ENCODE measurements around the gene MAPK10. TPM values are rescaled to one million over a fixed set of nuclear protein-coding genes. Genes with fewer than 3 reads are reported as not detected.

Gene MAPK10
- total RNA-seq, 4 donors from 2014 or later, result 4.1 to 50.0 (median 9.4) TPM

DNA sequence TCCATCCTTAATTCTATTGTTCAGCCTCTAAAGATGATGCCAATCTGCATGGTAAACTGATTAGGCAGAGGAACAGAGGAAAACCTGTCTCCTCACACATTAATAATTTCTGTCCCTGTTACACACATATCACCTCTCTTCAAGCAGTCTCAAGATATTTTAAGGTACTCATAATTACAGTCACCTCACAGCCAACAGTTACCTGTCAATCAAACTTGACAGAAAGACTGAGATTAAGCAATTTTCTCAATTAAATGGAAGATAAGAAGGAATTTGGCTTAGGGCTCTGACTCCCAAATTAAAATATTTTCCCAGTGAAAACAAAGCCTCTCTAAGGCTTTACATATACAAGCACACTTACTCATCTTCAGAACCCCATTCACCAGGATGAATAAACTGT is 85.2 kb downstream of the MAPK10 start:
- in situ Hi-C loops (cut with MboI; ENCODE audit: low pct_ligation_motif_present in 1 of 4, low pct_unique_long_range_greater_than_20kb in 1 of 4, low sequenced_read_pairs in 3 of 4) (no loop called here), intact Hi-C loops (cut with DNase I; ENCODE audit: low total_unique reads) (no loop called here)
- no peaks in the 10 kb centered on the region for H3K9me3 ChIP-seq
- no peak for DNase-seq
- no peaks in the 10 kb centered on the region for H3K36me3 ChIP-seq
- no peak for TF ChIP-seq POLR2A (IDR thresholded peaks at IDR 0.05)
- TF ChIP-seq CTCF (IDR thresholded peaks at IDR 0.05), result no peak
- TF ChIP-seq EP300 (IDR thresholded peaks at IDR 0.05; ENCODE audit: low read depth), result no peak
- TF ChIP-seq POLR2AphosphoS5 (IDR thresholded peaks at IDR 0.05), result no peak
- H3K4me3 ChIP-seq, result no peak overlapping the region
- no peaks in the 10 kb centered on the region for H3K4me1 ChIP-seq
- H3K27ac ChIP-seq, result no peak overlapping the region
- no peaks in the 10 kb centered on the region for H3K27me3 ChIP-seq

- H3K27ac ChIP-seq, result no peak overlapping the region
- no peak overlapping the region for H3K4me3 ChIP-seq
- no peaks in the 10 kb centered on the region for H3K4me1 ChIP-seq
- TF ChIP-seq POLR2A (IDR thresholded peaks at IDR 0.05) (no peak), EP300 (IDR thresholded peaks at IDR 0.05; ENCODE audit: low read depth) (no peak), POLR2AphosphoS5 (IDR thresholded peaks at IDR 0.05) (no peak), CTCF (IDR thresholded peaks at IDR 0.05) (no peak)
- no peak for DNase-seq
- H3K36me3 ChIP-seq, result no peaks in the 10 kb centered on the region
- in situ Hi-C loops (cut with MboI; ENCODE audit: low pct_ligation_motif_present in 1 of 4, low pct_unique_long_range_greater_than_20kb in 1 of 4, low sequenced_read_pairs in 3 of 4), result no loop called here
- H3K9me3 ChIP-seq, result no peaks in the 10 kb centered on the region
- 77 to 88% methylated on average over 1 of the region's 1 CpG for WGBS, 2 donors (ENCODE audit: low coverage in 1 of 2)
- intact Hi-C loops (cut with DNase I; ENCODE audit: low total_unique reads), result no loop called here
- no peaks in the 10 kb centered on the region for H3K27me3 ChIP-seq
These were observed 87.2 kb downstream of the MAPK10 start for GRCh38 chr4:86272669-86273068.

DNA sequence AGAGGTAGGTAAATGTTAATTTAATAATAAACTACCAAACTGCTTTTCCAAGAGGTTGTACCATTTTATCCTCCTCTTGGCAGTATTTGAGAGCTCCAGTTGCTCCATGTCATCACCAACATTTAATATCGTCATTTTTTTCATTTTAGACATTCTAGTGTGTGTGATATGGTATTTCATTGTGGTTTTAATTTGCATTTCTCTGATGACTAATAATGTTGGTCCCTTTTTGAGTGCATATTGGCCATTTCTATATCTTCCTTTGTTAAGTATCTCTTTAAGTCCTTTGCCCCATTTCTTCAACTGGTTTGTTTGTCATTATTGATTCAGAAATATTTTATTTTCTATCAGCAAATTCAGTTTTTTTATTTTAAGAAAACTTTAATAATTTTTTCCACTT is 88.8 kb downstream of the MAPK10 start:
- DNase-seq, result no peak
- no peaks in the 10 kb centered on the region for H3K4me1 ChIP-seq
- no peaks in the 10 kb centered on the region for H3K36me3 ChIP-seq
- intact Hi-C loops (cut with DNase I; ENCODE audit: low total_unique reads), result no loop called here
- in situ Hi-C loops (cut with MboI; ENCODE audit: low pct_ligation_motif_present in 1 of 4, low pct_unique_long_range_greater_than_20kb in 1 of 4, low sequenced_read_pairs in 3 of 4), result no loop called here
- TF ChIP-seq POLR2AphosphoS5 (IDR thresholded peaks at IDR 0.05) (no peak), CTCF (IDR thresholded peaks at IDR 0.05) (no peak), POLR2A (IDR thresholded peaks at IDR 0.05) (no peak), EP300 (IDR thresholded peaks at IDR 0.05; ENCODE audit: low read depth) (no peak)
- H3K9me3 ChIP-seq, result no peaks in the 10 kb centered on the region
- no peak overlapping the region for H3K27ac ChIP-seq
- 67 to 73% methylated on average over 1 of the region's 1 CpG for WGBS, 2 donors (ENCODE audit: low coverage in 1 of 2)
- H3K4me3 ChIP-seq, result no peak overlapping the region
- no peaks in the 10 kb centered on the region for H3K27me3 ChIP-seq

DNA sequence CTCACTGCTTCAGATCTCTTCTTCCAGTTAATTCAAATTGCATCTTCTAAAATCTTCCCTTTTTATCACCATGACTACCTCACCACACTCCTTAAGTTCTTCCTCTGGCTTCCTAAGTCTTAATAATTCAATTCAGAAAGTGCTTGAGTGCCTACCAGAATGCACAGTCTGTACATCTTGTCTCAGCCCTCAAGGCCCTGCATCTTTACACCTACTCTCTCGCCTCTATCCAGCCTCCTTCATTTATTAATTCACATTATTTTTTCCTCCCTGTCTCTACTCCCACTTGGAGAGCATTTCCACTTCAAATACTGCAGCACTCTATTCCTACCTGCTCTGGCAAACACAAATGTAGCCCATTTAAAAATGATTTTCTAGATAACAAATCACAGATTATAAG is 90.5 kb downstream of the MAPK10 start:
- no peak for DNase-seq
- Histone ChIP-seq H3K9me3 (no peaks in the 10 kb centered on the region), H3K36me3 (no peaks in the 10 kb centered on the region), H3K27me3 (no peaks in the 10 kb centered on the region), H3K27ac (no peak overlapping the region), H3K4me3 (no peak overlapping the region), H3K4me1 (no peaks in the 10 kb centered on the region)
- in situ Hi-C loops (cut with MboI; ENCODE audit: low pct_ligation_motif_present in 1 of 4, low pct_unique_long_range_greater_than_20kb in 1 of 4, low sequenced_read_pairs in 3 of 4), result no loop called here
- intact Hi-C loops (cut with DNase I; ENCODE audit: low total_unique reads), result no loop called here
- WGBS, 2 donors (ENCODE audit: low coverage in 1 of 2), result 62 to 71% methylated on average over 1 of the region's 1 CpG
- TF ChIP-seq POLR2A (IDR thresholded peaks at IDR 0.05) (no peak), POLR2AphosphoS5 (IDR thresholded peaks at IDR 0.05) (no peak), CTCF (IDR thresholded peaks at IDR 0.05) (no peak), EP300 (IDR thresholded peaks at IDR 0.05; ENCODE audit: low read depth) (no peak)
